Measurements from ENCODE around the gene ASB1.

The ASB1 gene, protein sequence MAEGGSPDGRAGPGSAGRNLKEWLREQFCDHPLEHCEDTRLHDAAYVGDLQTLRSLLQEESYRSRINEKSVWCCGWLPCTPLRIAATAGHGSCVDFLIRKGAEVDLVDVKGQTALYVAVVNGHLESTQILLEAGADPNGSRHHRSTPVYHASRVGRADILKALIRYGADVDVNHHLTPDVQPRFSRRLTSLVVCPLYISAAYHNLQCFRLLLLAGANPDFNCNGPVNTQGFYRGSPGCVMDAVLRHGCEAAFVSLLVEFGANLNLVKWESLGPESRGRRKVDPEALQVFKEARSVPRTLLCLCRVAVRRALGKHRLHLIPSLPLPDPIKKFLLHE

GRCh38 chr2:238426568-238427434 lies at the start of gene ASB1:
Gene ASB1, plus strand, starts transcription at chr2:238426927. Its CDS starts 144 bp downstream, at chr2:238427071.
- DNase-seq: peak; percentile 8 to 27

DNA sequence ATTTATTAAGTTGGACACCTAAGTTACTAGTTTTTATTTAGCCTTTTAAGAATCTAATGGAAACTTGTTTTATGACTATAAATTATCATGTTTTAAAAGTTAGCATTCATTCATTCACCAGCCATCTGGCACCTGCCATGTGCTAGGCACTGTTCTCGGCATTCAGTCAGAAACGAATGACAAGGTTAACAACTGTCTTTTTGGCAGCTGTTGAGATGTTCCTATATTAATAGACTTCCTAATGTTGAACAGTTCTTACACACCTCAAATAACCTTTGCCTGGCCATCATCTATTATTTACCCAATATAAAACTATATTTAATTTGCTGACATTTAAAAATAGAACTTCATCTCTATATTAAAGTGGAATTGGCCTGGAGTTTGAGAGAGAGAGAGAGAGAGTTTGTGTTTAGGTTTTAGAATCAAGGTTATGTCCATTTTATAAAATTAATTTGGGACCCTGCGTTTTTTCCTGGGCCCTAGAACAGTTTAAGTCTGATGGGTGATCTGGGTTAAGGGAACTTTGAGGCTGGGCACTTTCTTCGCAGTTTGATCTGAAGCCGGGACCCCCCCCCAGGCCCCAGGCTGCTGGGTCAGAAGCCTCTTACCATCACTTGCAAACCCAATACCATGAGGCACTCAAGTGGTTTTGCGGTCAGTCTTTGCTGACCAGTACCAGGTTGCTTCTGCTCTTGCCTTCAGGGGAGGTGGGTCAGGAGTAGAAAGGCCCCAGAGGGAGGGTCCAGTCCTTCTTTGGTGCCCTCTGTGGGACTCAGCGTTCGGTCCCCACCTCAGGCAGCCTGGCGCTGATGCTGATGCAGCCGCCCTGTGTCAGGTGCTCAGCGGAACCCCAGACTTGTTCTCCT lies 48.3 kb upstream of the ASB1 start:
- DNase-seq: no peak

DNA sequence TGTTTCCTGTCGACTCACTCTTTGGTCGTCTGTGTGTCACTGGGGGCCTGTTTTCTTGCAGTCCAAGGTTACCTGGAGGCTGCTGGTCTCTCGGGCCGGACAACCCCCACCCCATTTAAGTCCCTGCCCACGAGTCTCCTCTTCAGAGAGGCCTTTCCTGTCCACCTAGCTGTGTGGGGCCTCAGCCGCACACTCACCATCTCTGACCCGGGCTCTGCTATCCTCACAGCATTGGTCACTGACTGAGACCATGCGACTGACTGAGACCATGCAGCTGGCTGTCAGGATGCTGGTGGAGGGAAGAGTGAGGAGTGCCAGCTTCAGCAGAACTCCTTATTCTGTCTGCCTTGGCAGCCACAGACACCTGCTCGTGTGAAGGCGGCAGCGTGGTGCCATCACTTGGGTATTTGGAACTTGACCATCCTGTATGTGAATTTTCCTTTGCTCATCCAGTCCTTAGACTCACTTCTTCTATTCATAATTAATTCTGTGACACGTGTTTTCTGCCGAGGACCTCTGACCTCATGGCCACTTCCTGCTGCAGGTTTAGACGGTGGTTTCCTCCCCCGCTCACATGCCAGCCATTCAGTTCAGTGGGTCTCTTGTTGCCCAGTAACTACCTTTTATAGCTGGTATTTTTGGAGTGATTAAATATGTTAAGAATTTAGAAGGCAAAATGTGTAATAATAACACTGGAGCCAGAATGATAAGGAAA lies 47.5 kb upstream of the ASB1 start:
- DNase-seq: no peak

DNA sequence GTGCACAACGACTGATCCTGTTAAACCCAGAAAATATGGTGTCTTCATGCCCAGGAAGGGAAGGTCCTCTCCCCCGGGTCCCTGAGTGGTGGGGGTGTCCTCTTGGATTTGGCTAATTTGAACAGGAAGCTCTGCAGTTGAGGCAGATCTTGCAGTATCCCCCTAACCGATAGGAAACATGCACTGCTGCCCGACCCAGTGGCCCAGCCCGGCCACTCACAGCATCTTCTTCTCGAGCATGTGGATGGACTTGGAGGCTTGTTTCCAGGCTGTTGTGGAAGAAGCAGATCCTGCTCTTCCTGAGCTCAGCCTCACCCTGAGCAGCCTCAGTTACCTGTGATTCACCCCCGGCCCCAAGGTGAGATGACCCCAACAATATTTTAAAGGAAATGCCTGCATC lies 46.4 kb upstream of the ASB1 start:
- DNase-seq: no peak

- no peak for DNase-seq
Measured at GRCh38 chr2:238380785-238381184, 45.9 kb upstream of the ASB1 start.

DNA sequence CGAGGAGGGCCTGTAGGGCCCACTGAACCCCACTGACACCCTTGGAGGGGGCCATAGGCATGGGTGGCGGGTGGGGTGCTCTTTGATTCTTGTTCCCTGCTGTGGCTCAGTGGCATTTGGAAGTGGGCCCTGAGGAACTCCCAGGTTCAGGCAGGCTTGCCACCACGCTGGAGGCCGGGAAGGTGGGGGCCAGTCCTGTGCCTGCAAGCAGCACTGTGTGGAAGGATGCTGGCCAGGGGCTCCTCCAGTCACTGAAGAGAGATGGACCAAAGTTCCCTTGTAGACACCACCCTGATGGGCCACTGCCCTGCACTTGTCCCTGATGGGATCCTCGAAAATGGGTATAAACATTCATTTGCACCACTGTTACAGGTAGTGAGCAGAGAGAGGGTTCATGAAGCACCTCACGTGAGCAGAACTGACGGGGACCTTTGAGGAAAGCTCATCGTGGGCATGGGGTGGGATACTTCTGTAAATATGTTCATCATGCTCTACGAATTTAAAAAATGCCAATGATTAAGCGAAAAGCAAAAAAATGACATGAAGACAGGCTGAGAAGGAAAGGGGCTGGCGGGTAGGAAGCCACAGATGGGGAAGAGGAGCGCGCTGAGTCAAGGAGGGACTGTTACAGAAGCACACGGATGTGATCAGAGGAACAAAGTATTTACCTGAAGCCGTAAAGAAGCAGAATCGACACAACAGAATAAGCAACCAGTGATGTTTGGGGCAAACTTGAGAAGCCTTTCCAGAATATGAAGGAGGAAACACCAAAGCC lies 45.2 kb upstream of the ASB1 start:
- DNase-seq: no peak

DNA sequence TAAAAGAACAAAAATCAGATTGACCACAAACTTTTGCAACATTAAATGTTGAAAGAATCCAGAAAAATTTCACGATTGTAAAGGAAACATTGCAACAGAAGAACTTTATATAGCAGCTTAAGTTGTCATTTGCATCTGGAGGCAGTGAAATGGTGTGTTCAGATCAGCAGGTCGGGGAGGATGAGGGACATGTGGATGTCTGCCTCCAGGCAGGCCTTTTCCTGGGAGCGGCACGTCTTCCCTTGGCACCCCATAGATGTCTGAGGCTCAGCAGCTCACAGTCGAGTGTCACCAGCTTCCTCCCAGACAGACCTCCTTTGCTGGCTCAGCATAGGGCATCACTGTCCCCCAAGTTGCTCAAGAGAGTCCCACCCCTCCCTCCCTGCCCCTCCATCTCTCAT lies 44.3 kb upstream of the ASB1 start:
- DNase-seq: no peak

DNA sequence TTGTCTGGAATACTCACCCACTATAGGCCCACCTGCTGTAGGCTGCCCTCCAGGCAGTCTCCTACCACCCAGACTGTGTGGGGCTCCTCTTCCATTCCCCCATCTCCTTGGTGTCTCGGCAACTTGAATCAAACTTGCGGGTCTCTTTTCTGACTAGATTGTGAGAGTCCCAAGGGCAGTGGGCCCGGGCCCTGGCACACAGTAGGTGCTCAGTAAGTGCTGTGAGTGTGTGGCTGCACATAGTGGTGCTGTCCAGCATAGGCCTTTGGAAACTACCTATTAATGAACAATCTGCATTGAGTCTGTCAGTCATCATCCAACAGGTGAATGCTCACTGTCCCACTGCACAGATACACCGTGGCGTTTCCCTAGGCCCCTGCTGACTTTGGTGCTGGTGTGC lies 43.6 kb upstream of the ASB1 start:
- DNase-seq: no peak

DNA sequence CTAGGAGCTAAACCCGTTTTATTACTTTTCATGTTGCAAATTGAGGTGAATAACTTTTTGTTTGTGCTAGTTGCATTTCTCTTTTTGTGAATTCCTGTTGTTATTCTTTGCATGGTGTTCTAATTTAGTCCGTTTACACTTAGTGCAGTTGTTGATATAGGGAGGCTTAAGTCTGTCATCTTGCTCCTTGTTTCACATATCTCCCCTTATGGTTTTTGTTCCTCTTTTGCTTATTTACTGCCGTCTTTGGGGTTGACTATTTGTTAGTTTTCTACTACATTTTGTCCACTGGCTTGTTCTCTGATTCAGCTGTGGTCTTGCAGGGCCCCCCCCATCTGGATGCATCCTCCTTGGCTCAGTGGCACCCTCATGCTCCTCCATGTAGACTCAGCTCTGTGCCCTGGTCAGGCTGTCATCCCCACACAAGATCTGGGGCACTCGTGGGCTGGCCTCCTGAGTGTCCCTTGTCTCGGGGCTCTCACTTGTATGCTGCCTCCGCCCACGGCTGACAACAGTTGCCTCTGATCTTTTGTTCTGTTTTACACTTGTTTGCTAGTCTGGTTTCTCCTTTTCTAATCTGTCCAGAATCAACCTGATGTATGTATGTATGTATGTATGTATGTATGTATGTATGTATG lies 42.9 kb upstream of the ASB1 start:
- DNase-seq: no peak

DNA sequence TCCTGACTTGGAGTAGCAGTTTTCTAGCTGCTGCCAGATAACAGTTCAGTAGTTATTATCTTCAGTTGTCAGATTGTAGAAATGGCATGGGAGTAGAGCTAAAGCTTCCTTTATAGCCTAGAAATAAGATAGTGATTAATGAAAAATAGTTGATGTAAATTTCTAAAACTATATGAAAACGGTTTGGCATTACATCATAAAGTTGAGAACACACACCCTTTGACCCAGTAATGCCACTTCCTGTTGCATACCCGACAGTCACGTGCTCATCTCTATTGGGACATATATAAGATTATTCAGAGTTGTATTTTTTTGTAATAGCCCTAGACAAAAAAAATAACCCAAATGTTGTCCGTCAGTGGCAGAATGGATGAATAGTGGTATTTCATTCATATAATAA lies 39.4 kb upstream of the ASB1 start:
- no peak for DNase-seq

DNA sequence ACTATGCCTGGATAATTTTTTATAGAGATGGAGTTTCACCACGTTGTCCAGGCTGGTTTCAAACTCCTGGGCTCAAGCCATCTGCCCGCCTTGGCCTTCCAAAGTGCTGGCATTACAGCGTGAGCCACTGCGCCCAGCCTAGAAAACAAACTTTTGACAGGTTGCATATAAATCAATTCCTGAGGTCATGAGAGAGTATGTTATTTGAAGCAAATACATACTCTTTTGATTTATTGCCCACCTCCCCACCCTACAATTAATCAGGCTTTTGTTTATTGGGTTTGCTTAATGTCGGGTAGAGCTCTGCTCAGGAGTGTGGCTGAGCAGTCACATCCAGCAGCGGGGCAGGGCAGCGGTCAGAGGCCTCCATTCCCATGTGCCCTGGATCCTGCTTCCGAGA lies 37.9 kb upstream of the ASB1 start:
- no peak for DNase-seq

- peak; percentile 25 to 63 for DNase-seq
Measured at GRCh38 chr2:238389988-238390589, 36.6 kb upstream of the ASB1 start.

DNA sequence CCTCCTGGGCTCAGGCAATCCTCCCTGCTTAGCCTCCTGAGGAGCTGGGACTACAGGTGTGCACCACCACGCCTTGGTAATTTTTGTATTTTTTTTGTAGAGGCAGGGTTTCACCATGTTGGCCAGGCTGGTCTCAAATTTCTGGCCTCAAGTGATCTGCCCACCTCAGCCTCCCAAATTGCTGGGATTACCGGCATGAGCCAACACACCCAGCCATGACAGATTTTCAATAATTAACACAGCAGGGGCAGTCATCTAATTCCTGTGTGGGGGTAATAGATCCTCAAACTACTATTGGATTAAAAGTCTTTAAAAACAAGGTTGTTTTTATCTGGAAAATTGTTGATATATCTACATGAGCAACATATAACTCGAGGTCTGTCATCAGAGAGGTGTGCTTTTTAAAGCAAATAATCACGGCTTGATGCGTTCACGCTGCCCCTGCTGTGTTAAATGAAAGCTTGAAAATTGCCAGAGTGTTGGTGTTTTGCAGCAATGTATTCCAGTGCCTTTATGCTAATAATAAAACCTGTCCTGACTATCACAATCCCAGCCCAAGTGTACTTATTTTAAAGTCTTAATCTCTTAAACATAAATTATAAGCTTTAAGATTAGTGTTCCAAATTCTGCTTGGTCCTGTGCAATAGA lies 35.6 kb upstream of the ASB1 start:
- DNase-seq: no peak

DNA sequence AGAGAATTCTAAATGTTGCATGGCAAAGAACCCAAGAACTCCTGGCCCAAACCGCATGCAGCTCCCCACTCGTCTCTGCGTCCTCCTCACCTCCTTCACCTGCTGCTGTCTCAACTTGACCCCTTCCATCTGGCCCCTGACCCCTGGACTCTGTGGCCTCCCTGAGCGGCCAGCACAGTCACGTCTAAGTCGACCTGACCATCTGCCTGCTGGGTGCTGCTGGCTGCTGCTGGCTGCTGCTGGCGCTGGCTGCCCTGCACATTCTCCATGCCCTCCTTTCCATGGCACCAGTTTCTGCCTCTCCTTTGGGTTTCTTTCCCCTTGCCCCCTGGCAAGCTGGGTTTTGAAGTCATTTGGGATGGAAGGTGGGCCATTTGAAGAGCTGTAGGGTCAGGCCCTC lies 30.1 kb upstream of the ASB1 start:
- no peak for DNase-seq

GRCh38 chr2:238397356-238397755 lies 29.4 kb upstream of the ASB1 start:
- DNase-seq: no peak

GRCh38 chr2:238398577-238398976 lies 28.1 kb upstream of the ASB1 start:
- DNase-seq: no peak

GRCh38 chr2:238399094-238399493 lies 27.6 kb upstream of the ASB1 start:
- DNase-seq: no peak

DNA sequence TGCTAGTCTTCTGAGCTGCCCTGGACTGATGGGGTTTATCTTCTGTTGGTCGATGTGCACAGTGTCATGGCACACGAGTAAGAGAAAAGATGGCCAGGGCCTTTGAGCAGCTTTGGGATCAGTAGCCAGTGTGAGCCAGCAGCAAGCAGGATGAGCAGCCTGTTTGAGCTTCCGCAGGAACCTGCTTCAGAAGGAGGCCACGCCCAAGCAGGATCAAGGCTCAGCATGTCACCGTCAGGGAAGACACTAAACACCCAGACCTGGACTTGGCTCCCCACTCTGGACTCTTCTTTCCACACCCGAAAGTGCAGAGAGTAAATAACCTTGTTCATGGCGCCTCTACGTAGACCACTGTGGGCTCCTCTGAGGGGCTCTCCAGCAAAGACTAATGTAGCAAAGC lies 25.2 kb upstream of the ASB1 start:
- DNase-seq: no peak

- DNase-seq: peak; percentile 14 to 55
Measured at GRCh38 chr2:238403632-238404405, 22.9 kb upstream of the ASB1 start.
